ENCODE results near the gene UBE2R2.

GRCh38 chr9:33813712-33814641, 3.0 kb upstream of the UBE2R2 start:
- TF ChIP-seq CTCF (IDR thresholded peaks at IDR 0.05; ENCODE audit: low read depth, low read length) (peak; percentile 72), POLR2A (IDR thresholded peaks at IDR 0.05; ENCODE audit: extremely low read depth, insufficient read length) (no peak), MYC (IDR thresholded peaks at IDR 0.05; ENCODE audit: low read depth, low read length) (peak; percentile 20)
- TF ChIP-seq, protein P1, sequence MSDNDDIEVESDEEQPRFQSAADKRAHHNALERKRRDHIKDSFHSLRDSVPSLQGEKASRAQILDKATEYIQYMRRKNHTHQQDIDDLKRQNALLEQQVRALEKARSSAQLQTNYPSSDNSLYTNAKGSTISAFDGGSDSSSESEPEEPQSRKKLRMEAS (IDR thresholded peaks at IDR 0.05; ENCODE audit: low read depth, low read length): peak; percentile 68
